GM21576 (cell line): ENCODE measurements around the gene FUOM.
"Not testable (repeated sequence)": the region's sequence is repeated elsewhere in the genome, so short reads cannot be mapped to it uniquely, and the experiment has no call there.

Experiments used
- ATAC-seq: cut with Tn5 transposase; IDR thresholded peaks from one replicate; pipeline ENCODE4 v1.9.1; 2021; ENCODE audit warnings: mild to moderate bottlenecking, moderate library complexity; ENCODE audit not compliant: unreplicated experiment

The FUOM gene

GRCh38 chr10:133370030-133370786 is 12.4 kb upstream of the FUOM start:
- no peak for ATAC-seq

GRCh38 chr10:133368153-133368552 is 10.3 kb upstream of the FUOM start:
- no peak for ATAC-seq

GRCh38 chr10:133367461-133367860 is 9.6 kb upstream of the FUOM start:
- ATAC-seq, result not testable (repeated sequence)

- no peak for ATAC-seq
Observed at GRCh38 chr10:133366751-133367150, 8.9 kb upstream of the FUOM start.

- ATAC-seq, result no peak
Observed at GRCh38 chr10:133366130-133366478, 8.3 kb upstream of the FUOM start.

GRCh38 chr10:133365461-133366129 is 7.8 kb upstream of the FUOM start:
- ATAC-seq, result no peak

- no peak for ATAC-seq
Observed at GRCh38 chr10:133364645-133365431, 7.0 kb upstream of the FUOM start.

GRCh38 chr10:133362846-133363245 is 5.0 kb upstream of the FUOM start:
- ATAC-seq, result no peak

GRCh38 chr10:133361773-133362441 is 4.1 kb upstream of the FUOM start:
- no peak for ATAC-seq

GRCh38 chr10:133361227-133361626 is 3.4 kb upstream of the FUOM start:
- ATAC-seq, result no peak

- ATAC-seq, result no peak
Observed at GRCh38 chr10:133359972-133360610, 2.3 kb upstream of the FUOM start.

GRCh38 chr10:133359554-133359971 is 1.7 kb upstream of the FUOM start:
- no peak for ATAC-seq

GRCh38 chr10:133358925-133359310 is 1.1 kb upstream of the FUOM start:
- no peak for ATAC-seq

- ATAC-seq, result no peak
Observed at GRCh38 chr10:133358162-133358924, 524 bp upstream of the FUOM start.

- ATAC-seq, result no peak
Observed at GRCh38 chr10:133356549-133357284, 1.1 kb downstream of the FUOM start.

- no peak for ATAC-seq
Observed at GRCh38 chr10:133355991-133356390, 1.8 kb downstream of the FUOM start.

- ATAC-seq, result no peak
Observed at GRCh38 chr10:133355266-133355665, 2.6 kb downstream of the FUOM start.

GRCh38 chr10:133354672-133355240 is 3.1 kb downstream of the FUOM start:
- no peak for ATAC-seq

GRCh38 chr10:133353988-133354605 is 3.7 kb downstream of the FUOM start:
- ATAC-seq, result no peak
